GM20000 (cell line): ENCODE data around the gene ERMP1.

ENCODE experiments used
- DNase-seq: peaks from one replicate; pipeline ENCODE4 v3.0.0; 2012; ENCODE audit warnings: low spot score
- TF ChIP-seq, protein P1 (sequence below): IDR thresholded peaks from 2 replicates; pipeline ENCODE4 v1.5.1; 2012; ENCODE audit warnings: mild to moderate bottlenecking, control low read depth; ENCODE audit errors: extremely low read depth, missing control alignments

The ERMP1 gene

GRCh38 chr9:5756633-5757032 lies 76.3 kb downstream of the ERMP1 start:
- DNase-seq: no peak
- TF ChIP-seq, protein P1, sequence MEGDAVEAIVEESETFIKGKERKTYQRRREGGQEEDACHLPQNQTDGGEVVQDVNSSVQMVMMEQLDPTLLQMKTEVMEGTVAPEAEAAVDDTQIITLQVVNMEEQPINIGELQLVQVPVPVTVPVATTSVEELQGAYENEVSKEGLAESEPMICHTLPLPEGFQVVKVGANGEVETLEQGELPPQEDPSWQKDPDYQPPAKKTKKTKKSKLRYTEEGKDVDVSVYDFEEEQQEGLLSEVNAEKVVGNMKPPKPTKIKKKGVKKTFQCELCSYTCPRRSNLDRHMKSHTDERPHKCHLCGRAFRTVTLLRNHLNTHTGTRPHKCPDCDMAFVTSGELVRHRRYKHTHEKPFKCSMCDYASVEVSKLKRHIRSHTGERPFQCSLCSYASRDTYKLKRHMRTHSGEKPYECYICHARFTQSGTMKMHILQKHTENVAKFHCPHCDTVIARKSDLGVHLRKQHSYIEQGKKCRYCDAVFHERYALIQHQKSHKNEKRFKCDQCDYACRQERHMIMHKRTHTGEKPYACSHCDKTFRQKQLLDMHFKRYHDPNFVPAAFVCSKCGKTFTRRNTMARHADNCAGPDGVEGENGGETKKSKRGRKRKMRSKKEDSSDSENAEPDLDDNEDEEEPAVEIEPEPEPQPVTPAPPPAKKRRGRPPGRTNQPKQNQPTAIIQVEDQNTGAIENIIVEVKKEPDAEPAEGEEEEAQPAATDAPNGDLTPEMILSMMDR: no peak

DNA sequence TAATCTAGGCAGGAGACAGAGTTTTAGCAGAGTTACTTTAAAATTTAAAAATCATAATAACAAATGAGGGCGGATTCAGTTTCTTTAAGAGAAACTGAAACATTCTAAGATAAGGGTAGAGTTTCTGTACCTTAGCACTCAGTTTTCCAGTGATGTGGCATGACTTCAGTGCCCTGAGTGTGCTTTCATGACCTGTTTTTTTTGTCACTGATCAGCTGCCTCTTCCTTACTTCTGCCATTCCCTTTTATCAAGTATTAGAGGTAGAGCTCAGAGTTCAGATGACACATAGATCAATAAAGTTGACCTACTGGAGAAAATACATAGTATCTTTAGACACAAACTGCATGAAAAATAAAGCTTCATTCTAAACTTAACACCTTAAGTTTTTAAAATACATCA lies 82.3 kb downstream of the ERMP1 start:
- DNase-seq: no peak
- TF ChIP-seq, protein P1: no peak

DNA sequence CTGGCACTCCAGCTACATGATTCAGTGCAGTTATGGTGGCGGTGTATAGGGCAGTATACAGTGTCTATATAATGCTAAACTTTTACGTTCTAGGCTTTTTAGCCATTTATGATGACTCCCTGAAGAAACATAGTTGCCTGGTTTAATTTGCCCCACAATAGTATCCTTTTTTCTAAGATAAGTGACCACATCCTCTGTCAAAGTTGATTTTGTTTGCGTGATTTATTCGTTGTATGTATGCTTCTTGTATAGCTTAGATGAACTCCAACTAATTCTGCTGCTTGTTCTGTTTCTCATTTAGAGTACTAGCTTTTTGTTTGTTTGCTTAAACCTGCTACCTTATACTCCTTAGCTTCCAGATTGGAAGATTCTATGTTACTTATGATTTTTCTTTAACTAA lies 83.6 kb downstream of the ERMP1 start:
- TF ChIP-seq, protein P1: no peak
- no peak for DNase-seq

GRCh38 chr9:5748438-5748837 lies 84.5 kb downstream of the ERMP1 start:
- no peak for DNase-seq
- TF ChIP-seq, protein P1: no peak

DNA sequence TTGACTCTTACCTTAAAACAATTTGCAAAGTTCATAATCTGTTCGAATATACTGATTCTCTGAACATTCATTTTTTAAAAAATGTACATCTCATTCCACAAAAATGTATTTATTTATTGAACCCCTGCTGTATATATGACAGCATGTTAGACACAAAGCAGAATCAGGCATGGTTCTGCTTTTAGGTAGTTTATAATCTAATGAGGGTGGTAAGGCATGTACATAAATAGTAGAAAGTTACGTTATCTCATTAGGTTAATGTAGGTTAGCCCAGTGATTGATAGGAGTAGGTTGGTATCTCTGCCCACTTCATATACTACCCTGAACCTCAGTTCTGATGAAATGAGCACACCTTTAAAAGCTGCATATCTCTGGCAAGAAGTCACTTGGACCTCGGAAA lies 89.8 kb downstream of the ERMP1 start:
- TF ChIP-seq, protein P1: no peak

DNA sequence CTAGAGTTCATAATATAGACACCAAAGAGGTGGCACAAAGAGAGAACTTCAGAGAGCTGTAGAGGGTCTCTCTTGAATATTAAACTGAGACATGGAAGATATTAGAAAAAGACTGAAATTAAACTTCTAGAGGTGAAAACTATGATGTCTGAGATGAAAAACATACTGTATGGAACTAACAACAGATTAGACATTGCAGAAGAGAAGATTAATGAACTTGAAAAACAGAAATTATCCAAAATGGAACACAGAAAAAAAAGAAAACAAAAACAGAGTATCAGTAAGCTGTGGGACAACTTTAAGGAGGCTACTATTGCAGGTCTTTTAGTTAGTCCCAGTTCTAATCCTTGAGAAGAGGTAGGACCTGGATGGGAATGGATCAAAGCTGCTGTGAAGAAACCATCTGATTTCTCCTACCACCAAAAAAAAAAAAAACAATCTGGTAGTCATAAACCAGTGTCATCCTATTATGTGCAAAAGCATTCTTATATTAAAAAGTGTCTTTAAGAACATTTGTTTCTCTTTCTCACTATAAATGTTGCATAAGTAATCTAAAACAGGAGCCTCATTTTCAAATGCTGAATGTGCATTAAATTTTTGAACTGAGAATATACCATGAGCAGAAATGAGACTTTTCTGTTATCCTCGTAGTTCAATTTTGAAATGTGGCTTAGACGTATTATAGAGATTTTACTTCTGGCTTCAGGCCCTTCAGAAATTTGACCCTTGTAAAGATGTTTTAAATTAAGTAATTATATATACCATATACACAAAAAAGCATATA lies 96.2 kb downstream of the ERMP1 start:
- TF ChIP-seq, protein P1: no peak
- DNase-seq: no peak

More for the DNA sequence above, 89.8 kb downstream of the ERMP1 start:
- DNase-seq: no peak

DNA sequence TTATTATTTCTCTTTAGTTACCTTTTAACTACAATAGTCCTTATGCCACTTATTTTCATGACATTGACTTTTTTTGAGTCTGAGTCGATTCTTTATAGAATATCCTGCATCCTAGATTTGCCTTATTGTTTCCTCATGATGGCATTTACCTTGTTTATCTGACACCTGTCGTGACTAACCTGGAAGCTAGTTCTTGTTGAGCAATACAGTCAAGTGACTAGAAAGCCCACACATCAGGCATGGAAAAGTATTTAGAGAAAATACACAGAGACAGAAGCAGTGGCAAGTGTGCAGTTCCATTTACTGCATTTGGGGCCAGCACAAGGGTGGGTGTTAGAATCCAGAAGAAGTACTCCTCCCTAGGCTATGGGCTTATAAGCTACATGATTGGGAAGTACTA lies 97.8 kb downstream of the ERMP1 start:
- TF ChIP-seq, protein P1: no peak
- DNase-seq: no peak
